Endothelial cell of umbilical vein (primary cell): Measurements from ENCODE around the gene RNASE8. TPM values are rescaled to one million over a fixed set of nuclear protein-coding genes. Genes with fewer than 3 reads are reported as not detected.

Experiments used
- BruUV-seq: library from RNA; stranded (reverse); fragments of 400-500 nt; replicated peaks from 2 replicates; lab custom pipeline; 2021; lab: Mats Ljungman, UMichigan
- CTCF ChIA-PET: fragments of 300-600, 350-600 bp; sonication (Branson Sonifier 250); formaldehyde crosslinking; loops from one replicate; lab custom pipeline; 2021; ENCODE audit warnings: antibody characterized with exemption, inconsistent platforms; lab: Charles Lee
- POLR2A ChIA-PET: fragments of 300-600, 350-600 bp; sonication (Branson Sonifier 250); formaldehyde crosslinking; loops from one replicate; lab custom pipeline; 2021; ENCODE audit warnings: antibody characterized with exemption, inconsistent platforms; lab: Charles Lee
- DNase-seq: peaks from one replicate; pipeline ENCODE4 v3.0.0-alpha.2; 2011; ENCODE audit warnings: low read depth, low spot score
- FAIRE-seq: peaks from 2 replicates; lab custom pipeline; 2011; peaks lifted over from hg19 to GRCh38; lab: Jason Lieb, UNC
- H2AFZ ChIP-seq: 2 replicates; pipeline ENCODE4 v1.6.0; 2012; ENCODE audit warnings: low read depth, low read length, control low read depth, inconsistent platforms
- H3K27ac ChIP-seq: 2 replicates; pipeline ENCODE4 v1.5.1; 2011; ENCODE audit warnings: low read depth, mild to moderate bottlenecking, control low read depth, low read length, moderate library complexity; ENCODE audit not compliant: insufficient read depth
- H3K27me3 ChIP-seq, 2 experiments: 2 replicates each; pipeline versions ENCODE4 v1.6.0 to v1.6.1; 2011; ENCODE audit warnings: low read length in 2 of 2, mixed read lengths in 1 of 2; ENCODE audit not compliant: control insufficient read depth in 2 of 2, insufficient read depth in 2 of 2
- H3K36me3 ChIP-seq, 2 experiments: 2 replicates in 1 of 2; 3 replicates in 1 of 2; pipeline ENCODE4 v1.5.1; 2011; ENCODE audit warnings: low read length in 2 of 2, mild to moderate bottlenecking in 1 of 2, moderate library complexity in 1 of 2; ENCODE audit not compliant: control insufficient read depth in 2 of 2, insufficient read depth in 2 of 2; ENCODE audit errors: extremely low read depth in 1 of 2
- H3K4me1 ChIP-seq: 3 replicates; pipeline ENCODE4 v1.5.1; 2011; ENCODE audit warnings: mild to moderate bottlenecking, low read length; ENCODE audit not compliant: control insufficient read depth, insufficient read depth; ENCODE audit errors: extremely low read depth
- H3K4me2 ChIP-seq: 2 replicates; pipeline ENCODE4 v1.6.1; 2011; ENCODE audit warnings: low read length, control low read depth, mixed read lengths; ENCODE audit not compliant: insufficient read depth
- H3K4me3 ChIP-seq, 3 experiments: fragments of 200-600 bp in 1 of 3; sonication (generic), shearing (Covaris generic) in 1 of 3; replicated peaks in 1 of 3; 2 replicates each; pipeline ENCODE4 v1.5.1; 2011 to 2016; ENCODE audit warnings: control low read depth in 3 of 3, low read length in 3 of 3, mild to moderate bottlenecking in 2 of 3, inconsistent platforms in 1 of 3, low read depth in 1 of 3, moderate library complexity in 1 of 3; ENCODE audit not compliant: insufficient read depth in 1 of 3
- H3K79me2 ChIP-seq: 2 replicates; pipeline ENCODE4 v1.6.0; 2012; ENCODE audit warnings: low read length, inconsistent platforms; ENCODE audit not compliant: control insufficient read depth, insufficient read depth
- H3K9ac ChIP-seq: replicated peaks from 2 replicates; pipeline ENCODE3; 2011; ENCODE audit warnings: low read length, control low read depth; ENCODE audit not compliant: insufficient read depth; ENCODE audit errors: extremely low read depth
- H3K9me1 ChIP-seq: replicated peaks from 3 replicates; pipeline ENCODE4 v1.6.0; 2011; ENCODE audit warnings: mild to moderate bottlenecking, low read length; ENCODE audit not compliant: control insufficient read depth, insufficient read depth; ENCODE audit errors: extremely low read depth
- H3K9me3 ChIP-seq: replicated peaks from 2 replicates; pipeline ENCODE4 v1.5.1; 2012; ENCODE audit warnings: low read length, inconsistent platforms; ENCODE audit not compliant: control insufficient read depth, insufficient read depth
- H4K20me1 ChIP-seq: replicated peaks from 2 replicates; pipeline ENCODE3; 2011; ENCODE audit warnings: mild to moderate bottlenecking, low read length; ENCODE audit not compliant: control insufficient read depth, insufficient read depth; ENCODE audit errors: extremely low read depth
- EZH2 ChIP-seq: IDR thresholded peaks from 2 replicates; pipeline ENCODE4 v1.6.1; 2012; ENCODE audit warnings: borderline replicate concordance, low read depth, mild to moderate bottlenecking, moderate library complexity, low read length, inconsistent platforms; ENCODE audit not compliant: severe bottlenecking
- FOS ChIP-seq: IDR thresholded peaks from 2 replicates; pipeline ENCODE4 v1.6.1; 2011; ENCODE audit warnings: mild to moderate bottlenecking, low read length, moderate library complexity, borderline replicate concordance; ENCODE audit not compliant: insufficient read depth
- GATA2 ChIP-seq: IDR thresholded peaks from 2 replicates; pipeline ENCODE4 v1.7.0; 2011; ENCODE audit warnings: low read depth, mild to moderate bottlenecking, moderate library complexity, mixed read lengths, low read length; ENCODE audit not compliant: insufficient read length, insufficient read depth
- JUN ChIP-seq: IDR thresholded peaks from 2 replicates; pipeline ENCODE4 v1.6.1; 2011; ENCODE audit warnings: borderline replicate concordance, low read depth; ENCODE audit not compliant: insufficient read length, insufficient read depth
- POLR2A ChIP-seq: IDR thresholded peaks from 2 replicates; pipeline ENCODE4 v1.6.1; 2012; ENCODE audit warnings: low read depth, mild to moderate bottlenecking, control low read depth, low read length
- dilution Hi-C: fragments of 300-500 bp; cut with MboI; formaldehyde crosslinking; loops from one replicate; pipeline ENCODE4 v1.15.0; 2019; ENCODE audit warnings: low sequenced_read_pairs; ENCODE audit not compliant: extremely low pct_ligation_motif_present
- intact Hi-C: fragments of 100-400 bp; cut with micrococcal nuclease; formaldehyde crosslinking; loops from one replicate; pipeline ENCODE4 v1.10.0; 2022
- polyA plus RNA-seq, 4 experiments: library from polyadenylated mRNA; depleted of rRNA in 3 of 4; stranded (reverse) in 3 of 4; unstranded in 1 of 4; fragments of >200 nt; gene quantifications; 2 replicates each; pipeline versions ENCODE4 v1.2.1 to v1.2.3, GENCODE V29; 2011 to 2012; ENCODE audit warnings: missing spikeins in 1 of 4
- total RNA-seq: library from RNA; stranded (reverse); gene quantifications from 2 replicates; pipeline ENCODE4 v1.2.3, GENCODE V29; 2021
- TF ChIP-seq, protein P1 (sequence below), 2 donors: IDR thresholded peaks; 1 replicate in 1 of 2; 2 replicates in 1 of 2; pipeline ENCODE4 v1.5.1; 2011; ENCODE audit warnings: low read length in 2 of 2, mild to moderate bottlenecking in 2 of 2, moderate library complexity in 2 of 2, control low read depth in 1 of 2, inconsistent platforms in 1 of 2, low read depth in 1 of 2; ENCODE audit not compliant: insufficient read depth in 1 of 2; ENCODE audit errors: extremely low read depth in 1 of 2

The RNASE8 gene
- total and polyA plus RNA-seq, 2 donors (not counting 3 experiments of a cell fraction or from before 2014, with no cell fraction given), result not detected

DNA sequence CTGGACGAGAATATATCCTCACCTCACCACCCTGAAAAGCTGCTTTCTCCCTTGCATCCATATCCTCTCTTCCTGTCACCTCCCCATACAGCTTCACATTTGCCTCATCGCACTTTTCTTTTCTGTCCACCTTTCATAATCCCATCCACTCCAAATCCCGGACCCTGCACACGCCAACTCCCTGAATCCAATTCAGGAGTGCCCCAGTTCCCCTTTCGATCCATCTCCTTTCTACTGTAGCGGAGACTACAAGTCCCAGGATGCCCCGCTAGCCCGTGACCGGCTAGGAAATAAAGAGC, 45.7 kb downstream of the RNASE8 start:
- CTCF ChIA-PET, result interaction anchor here (0.9 to 10.4 kb wide), 11 partner anchors 8 to 246 kb away, joined by 3 to 310 read pairs (median 17); no protein-coding TSS in a partner anchor
- H3K9ac ChIP-seq, result peak overlapping the region; percentile 97
- peak overlapping the region in 2 of 3 experiments; percentile 45 to 60 for H3K4me3 ChIP-seq
- peaks cover 12 to 21% of the 10 kb centered on the region in 2 experiments for H3K27me3 ChIP-seq
- FAIRE-seq (peak; percentile 97), DNase-seq (no peak)
- H3K9me3 ChIP-seq, result no peaks in the 10 kb centered on the region
- no peaks in the 10 kb centered on the region for H4K20me1 ChIP-seq
- H3K79me2 ChIP-seq, result no peaks in the 10 kb centered on the region
- H3K4me1 ChIP-seq, result peaks cover 23% of the 10 kb centered on the region
- no peaks in the 10 kb centered on the region for H3K36me3 ChIP-seq
- POLR2A ChIA-PET, result no interaction called here
- dilution Hi-C loops (no loop called here), intact Hi-C loops (loop anchor here (5.0 kb wide), 1 partner anchor 131 kb away; no protein-coding TSS in a partner anchor)
- peak overlapping the region; percentile 44 for H3K4me2 ChIP-seq
- TF ChIP-seq, protein P1, sequence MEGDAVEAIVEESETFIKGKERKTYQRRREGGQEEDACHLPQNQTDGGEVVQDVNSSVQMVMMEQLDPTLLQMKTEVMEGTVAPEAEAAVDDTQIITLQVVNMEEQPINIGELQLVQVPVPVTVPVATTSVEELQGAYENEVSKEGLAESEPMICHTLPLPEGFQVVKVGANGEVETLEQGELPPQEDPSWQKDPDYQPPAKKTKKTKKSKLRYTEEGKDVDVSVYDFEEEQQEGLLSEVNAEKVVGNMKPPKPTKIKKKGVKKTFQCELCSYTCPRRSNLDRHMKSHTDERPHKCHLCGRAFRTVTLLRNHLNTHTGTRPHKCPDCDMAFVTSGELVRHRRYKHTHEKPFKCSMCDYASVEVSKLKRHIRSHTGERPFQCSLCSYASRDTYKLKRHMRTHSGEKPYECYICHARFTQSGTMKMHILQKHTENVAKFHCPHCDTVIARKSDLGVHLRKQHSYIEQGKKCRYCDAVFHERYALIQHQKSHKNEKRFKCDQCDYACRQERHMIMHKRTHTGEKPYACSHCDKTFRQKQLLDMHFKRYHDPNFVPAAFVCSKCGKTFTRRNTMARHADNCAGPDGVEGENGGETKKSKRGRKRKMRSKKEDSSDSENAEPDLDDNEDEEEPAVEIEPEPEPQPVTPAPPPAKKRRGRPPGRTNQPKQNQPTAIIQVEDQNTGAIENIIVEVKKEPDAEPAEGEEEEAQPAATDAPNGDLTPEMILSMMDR (IDR thresholded peaks at IDR 0.05; ENCODE audit: extremely low read depth in 1 of 2, insufficient read depth in 1 of 2, low read depth in 1 of 2, low read length in 2 of 2), result no peak
- TF ChIP-seq FOS (no peak), EZH2 (no peak), GATA2 (no peak), JUN (no peak), POLR2A (no peak)
- no peaks in the 10 kb centered on the region for H3K9me1 ChIP-seq
- H2AFZ ChIP-seq, result peak overlapping the region; percentile 72
- peak overlapping the region; percentile 93 for H3K27ac ChIP-seq
- BruUV-seq, result no TSS peak
